Stomach (tissue), 19 donors: Measurements from ENCODE around the gene RIMS4. TPM values are rescaled to one million over a fixed set of nuclear protein-coding genes. Genes with fewer than 3 reads are reported as not detected.

Source experiments
- DNase-seq, 2 donors: peaks; one replicate each; pipeline versions ENCODE4 v3.0.0 to v3.0.0-alpha.2; 2013 to 2019
- H3K27ac ChIP-seq, 5 donors: fragments of 200-600 bp in 4 of 5; sonication (generic) in 4 of 5; one replicate each; pipeline ENCODE4 v1.5.1; 2013 to 2019; ENCODE audit warnings: mild to moderate bottlenecking in 1 of 5, moderate library complexity in 1 of 5
- H3K27me3 ChIP-seq, 3 donors: fragments of 200-600 bp; sonication (generic); one replicate each; pipeline ENCODE4 v1.5.1; 2017 to 2019; ENCODE audit warnings: mixed run types in 1 of 3
- H3K36me3 ChIP-seq, 4 donors: fragments of 200-600 bp; sonication (generic); 1 replicate in 3 of 4; 2 replicates in 1 of 4; pipeline ENCODE4 v1.5.1; 2016 to 2019
- H3K4me1 ChIP-seq, 4 donors: fragments of 200-600 bp; sonication (generic); one replicate each; pipeline ENCODE4 v1.5.1; 2016 to 2019
- H3K4me3 ChIP-seq, 4 donors: fragments of 200-600 bp; sonication (generic) in 3 of 4; one replicate each; pipeline ENCODE4 v1.5.1; 2016 to 2019; ENCODE audit warnings: mild to moderate bottlenecking in 1 of 4
- H3K9me3 ChIP-seq, 4 donors: fragments of 200-600 bp; sonication (generic); one replicate each; pipeline ENCODE4 v1.5.1; 2016 to 2019
- CTCF ChIP-seq, 7 experiments: fragments of 450-650 bp in 4 of 7; fragments of 200-600 bp in 3 of 7; sonication (generic) in 3 of 7; IDR thresholded peaks; one replicate each; pipeline ENCODE4 v1.5.1; 2016 to 2019; ENCODE audit warnings: antibody characterized with exemption in 7 of 7, control low read depth in 2 of 7, mild to moderate bottlenecking in 1 of 7
- EP300 ChIP-seq: sonication (generic); formaldehyde crosslinking; IDR thresholded peaks from one replicate; pipeline ENCODE4 v1.6.1; 2017; ENCODE audit warnings: antibody characterized with exemption
- POLR2A ChIP-seq, 4 donors: fragments of 450-650 bp; IDR thresholded peaks; one replicate each; pipeline ENCODE4 v1.6.1; 2016; ENCODE audit warnings: antibody characterized with exemption in 4 of 4, control low read depth in 2 of 4, mild to moderate bottlenecking in 1 of 4, moderate library complexity in 1 of 4
- POLR2AphosphoS5 ChIP-seq, 3 donors: sonication (generic); formaldehyde crosslinking; IDR thresholded peaks; one replicate each; pipeline ENCODE4 v1.6.1; 2016; ENCODE audit warnings: antibody characterized with exemption in 3 of 3
- WGBS, 5 donors: extraction: QIAGEN DNeasy Blood & Tissue Kit in 3 of 5; methylation state at CpG; one replicate each; pipeline versions ENCODE4 v1.1.5 to v1.1.7; 2013 to 2018; 5-methylcytosine and 5-hydroxymethylcytosine counted together
- intact Hi-C: fragments of 100-400 bp; cut with DNase I; formaldehyde crosslinking; loops from one replicate; pipeline ENCODE4 v1.15.1; 2023; ENCODE audit warnings: low total_unique reads
- long read RNA-seq, 10 donors: transcript quantifications; one replicate each; lab custom pipeline, GENCODE V29; 2026
- polyA plus RNA-seq, 3 donors: library from polyadenylated mRNA; stranded (reverse); fragments of 200-250 nt; gene quantifications; one replicate each; pipeline ENCODE4 v1.2.3, GENCODE V29; 2013
- total RNA-seq, 5 donors: library from RNA; depleted of rRNA; stranded (reverse); fragments of >200 nt; gene quantifications; one replicate each; pipeline versions ENCODE4 v1.1.0 to v1.2.3, GENCODE V29; 2014 to 2016
- donor health status: healthy with polysubstance abuse.
- donor health status: Bipolar disorder and iron deficiency.
- donor health status: healthy.

RIMS4 gene
- total RNA-seq (1 to 10 TPM in 3 of 5 donors, not detected in 2; 1.2 to 2.2 (median 1.3) TPM), polyA plus RNA-seq (1 to 10 TPM in 2 of 3 donors, under 1 TPM in 1; 0.55 to 1.8 (median 1.7) TPM)
- long read RNA-seq, donor 1 = 0 reads
- long read RNA-seq, donor 2, full-length matches to known transcripts = 1 of 1 reads
- long read RNA-seq, donor 2, partial matches to known transcripts = 0 of 1 reads
- long read RNA-seq, donor 2, other reads (novel, unspliced or antisense) = 0 of 1 reads
- long read RNA-seq, donor 3 = 0 reads
- long read RNA-seq, donor 4 = 0 reads
- long read RNA-seq, donor 5, full-length matches to known transcripts = 1 of 1 reads
- long read RNA-seq, donor 5, partial matches to known transcripts = 0 of 1 reads
- long read RNA-seq, donor 5, other reads (novel, unspliced or antisense) = 0 of 1 reads
- long read RNA-seq, donor 6 = 0 reads
- long read RNA-seq, donor 7 = 0 reads
- long read RNA-seq, donor 8, full-length matches to known transcripts = 1 of 1 reads
- long read RNA-seq, donor 8, partial matches to known transcripts = 0 of 1 reads
- long read RNA-seq, donor 8, other reads (novel, unspliced or antisense) = 0 of 1 reads
- long read RNA-seq, donor 9 = 0 reads
- long read RNA-seq, donor 10 = 0 reads

GRCh38 chr20:44810391-44811149 is at the start of gene RIMS4:
Gene RIMS4, minus strand, starts transcription at chr20:44810546. Its CDS starts 275 bp downstream, at chr20:44810271.
- Histone ChIP-seq H3K36me3 (no peaks in the 10 kb centered on the region), H3K4me3 (peak within 1 kb of the TSS; percentile 35 to 48 (median 36)), H3K27ac (no peak within 1 kb of the TSS), H3K27me3 (peaks cover 4 to 68% (median 32%) of the 10 kb centered on the region in 3 donors), H3K9me3 (peaks cover 0 to 16% (median 14%) of the 10 kb centered on the region in 4 donors), H3K4me1 (peaks cover 0 to 13% (median 10%) of the 10 kb centered on the region in 4 donors)
- 6 to 18% (median 10%) methylated on average over 26 to 84 of the region's 89 CpGs for WGBS, 5 donors
- intact Hi-C loops = no loop called here
- no peak for TF ChIP-seq CTCF (IDR thresholded peaks at IDR 0.05)
- no peak for TF ChIP-seq POLR2A (IDR thresholded peaks at IDR 0.05)
- TF ChIP-seq POLR2AphosphoS5 (IDR thresholded peaks at IDR 0.05) = no peak
- no peak for TF ChIP-seq EP300
- DNase-seq = peak in 1 of 2 donors; percentile 59

DNA sequence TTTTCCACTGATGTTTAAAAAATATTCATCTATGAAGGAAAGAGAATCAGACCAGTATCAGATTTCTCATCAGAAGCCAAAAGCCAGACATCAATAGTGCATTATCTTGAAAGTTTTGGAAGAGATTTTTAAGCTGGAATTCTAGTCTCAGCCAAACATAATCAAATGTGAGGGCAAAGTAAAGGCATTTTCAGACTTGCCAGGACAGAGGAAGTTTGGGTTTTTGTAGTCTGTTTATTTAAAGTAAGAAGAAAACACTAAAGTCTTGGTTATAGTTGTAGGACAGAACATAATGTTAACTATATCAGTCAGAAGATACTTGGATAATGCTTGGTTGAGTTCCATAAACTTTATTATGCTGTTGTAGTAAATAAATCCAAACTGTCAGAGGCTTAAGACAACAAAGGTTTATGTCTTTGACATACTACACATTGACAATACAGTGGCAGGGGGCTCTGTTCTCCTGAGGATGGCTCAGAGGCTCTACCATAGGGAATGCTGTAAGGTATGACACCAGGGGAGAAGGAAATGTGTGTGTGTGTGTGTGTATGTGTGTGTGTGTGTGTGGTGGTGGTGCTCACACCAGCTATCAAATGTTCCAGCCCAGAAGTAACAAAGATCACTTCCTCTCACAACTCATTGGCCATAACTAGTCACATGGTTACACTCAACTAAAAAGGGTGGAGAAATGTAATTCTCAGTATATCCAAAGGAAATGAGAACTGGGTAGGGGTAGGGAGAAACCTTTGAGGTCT is 48.4 kb upstream of the RIMS4 start:
- Histone ChIP-seq H3K27ac (peak overlapping the region in 1 of 5 donors; percentile 16), H3K4me1 (peaks cover 17 to 51% (median 29%) of the 10 kb centered on the region in 4 donors), H3K27me3 (no peaks in the 10 kb centered on the region), H3K4me3 (no peak overlapping the region), H3K9me3 (no peaks in the 10 kb centered on the region), H3K36me3 (no peaks in the 10 kb centered on the region)
- TF ChIP-seq POLR2A (IDR thresholded peaks at IDR 0.05) (no peak), EP300 (no peak), CTCF (IDR thresholded peaks at IDR 0.05) (no peak), POLR2AphosphoS5 (IDR thresholded peaks at IDR 0.05) (no peak)
- DNase-seq = peak in 1 of 2 donors; percentile 30
- intact Hi-C loops = no loop called here

DNA sequence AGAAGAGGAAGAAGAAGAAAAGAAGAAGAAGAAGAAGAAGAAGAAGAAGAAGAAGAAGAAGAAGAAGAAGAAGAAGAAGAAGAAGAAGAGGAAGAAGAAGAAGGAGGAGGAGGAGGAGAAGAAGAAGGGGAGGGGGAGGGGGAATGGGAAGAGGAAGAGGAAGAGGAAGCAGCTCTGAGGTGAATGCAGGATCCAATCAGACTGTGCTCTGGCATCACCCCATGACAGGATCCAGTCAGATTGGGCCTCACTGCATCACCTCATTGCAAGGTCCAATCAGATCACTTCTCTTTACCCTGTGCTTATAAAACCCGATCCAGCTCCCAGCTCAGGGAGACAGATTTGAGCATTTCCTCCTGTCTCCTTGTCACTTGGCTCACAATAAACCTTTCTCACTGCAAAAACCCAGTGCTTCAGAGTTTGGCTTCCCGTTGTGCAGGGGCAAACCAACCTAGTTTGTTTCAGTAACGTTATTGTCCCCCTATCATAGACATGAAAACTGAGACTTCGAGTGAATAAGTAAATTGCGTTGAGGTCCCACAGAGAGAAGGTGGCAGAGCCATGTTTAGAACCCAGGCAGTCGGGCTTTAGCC is 46.6 kb upstream of the RIMS4 start:
- WGBS, 5 donors = 82 to 91% (median 87%) methylated on average over 6 of the region's 6 CpGs
- no peaks in the 10 kb centered on the region for H3K27me3 ChIP-seq
- H3K4me3 ChIP-seq = no peak overlapping the region
- H3K27ac ChIP-seq = peak overlapping the region; percentile 16 to 73 (median 46)
- intact Hi-C loops = no loop called here
- no peaks in the 10 kb centered on the region for H3K36me3 ChIP-seq
- TF ChIP-seq POLR2A (IDR thresholded peaks at IDR 0.05) (no peak), CTCF (IDR thresholded peaks at IDR 0.05) (no peak), EP300 (no peak), POLR2AphosphoS5 (IDR thresholded peaks at IDR 0.05) (no peak)
- H3K9me3 ChIP-seq = no peaks in the 10 kb centered on the region
- peaks cover 4 to 32% (median 17%) of the 10 kb centered on the region in 4 donors for H3K4me1 ChIP-seq
- peak in 1 of 2 donors; percentile 26 for DNase-seq
